Stimulated activated CD4-positive, alpha-beta T cell treated with anti-CD3 and anti-CD28 coated beads, Interleukin-12 subunit alpha, Interleukin-12 subunit beta, amount 100 ng/mL, for 4 hours (primary cell): Measurements from ENCODE around the gene SCN5A.

Experiments used
- DNase-seq: peaks from one replicate; pipeline ENCODE4 v3.0.0-alpha.2; 2020

The SCN5A gene

DNA sequence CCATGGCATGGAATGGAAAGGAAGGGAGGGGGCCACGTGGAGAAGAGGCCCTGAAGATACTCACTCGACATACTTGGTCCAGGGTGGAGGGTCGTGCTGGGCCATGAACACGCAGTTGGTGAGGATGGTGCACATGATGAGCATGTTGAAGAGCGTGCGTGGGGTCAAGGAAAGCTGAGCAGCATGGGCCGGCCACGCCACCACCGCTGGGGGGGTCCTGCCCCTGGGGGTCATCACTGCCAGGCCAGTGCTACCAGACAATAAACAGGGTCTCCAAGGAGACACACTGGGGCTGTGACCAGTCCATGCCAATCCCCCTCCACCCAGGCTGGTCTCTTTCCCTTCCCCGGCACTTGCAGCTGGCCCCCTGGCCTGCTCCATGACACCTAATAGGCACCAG, 27.2 kb downstream of the SCN5A start:
- DNase-seq: no peak

DNA sequence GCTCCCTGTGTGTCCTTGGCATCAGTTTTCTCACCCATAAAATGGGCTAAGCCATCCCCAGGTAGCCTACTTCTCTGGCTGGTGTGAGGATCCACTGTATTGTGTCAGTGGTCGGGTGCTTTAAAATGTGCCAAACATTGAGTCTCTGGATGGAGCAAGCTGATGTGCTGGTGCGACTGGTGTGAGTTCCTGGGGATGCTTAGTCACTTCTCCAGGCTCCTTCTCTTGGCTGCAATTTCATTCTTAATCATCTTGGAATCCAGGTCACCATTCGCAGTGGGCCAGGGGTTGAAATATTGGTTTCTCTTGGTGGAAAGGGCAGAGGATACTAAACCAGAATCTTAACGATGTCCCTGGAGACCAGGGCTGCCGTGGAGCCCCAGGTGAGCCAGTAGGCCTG, 29.3 kb downstream of the SCN5A start:
- no peak for DNase-seq

DNA sequence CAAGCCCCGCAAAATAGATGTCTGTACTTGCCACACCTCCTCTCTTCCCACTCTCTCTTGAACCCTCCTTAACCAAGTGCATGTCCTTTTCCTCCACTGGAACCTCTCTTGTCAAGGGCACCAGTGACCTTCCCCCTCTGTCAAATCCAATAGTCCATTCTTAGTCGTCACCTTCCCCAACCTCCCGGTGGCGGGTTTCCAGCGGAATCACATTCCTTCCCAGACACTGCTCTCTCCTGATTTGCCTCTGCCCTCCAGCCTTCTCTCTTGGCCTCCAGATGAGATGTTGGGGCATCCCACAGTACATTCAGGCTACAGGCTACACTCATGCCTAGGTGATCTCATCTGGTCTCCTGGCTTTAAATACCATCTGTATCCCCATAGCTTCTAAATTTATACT, 31.1 kb downstream of the SCN5A start:
- no peak for DNase-seq

DNA sequence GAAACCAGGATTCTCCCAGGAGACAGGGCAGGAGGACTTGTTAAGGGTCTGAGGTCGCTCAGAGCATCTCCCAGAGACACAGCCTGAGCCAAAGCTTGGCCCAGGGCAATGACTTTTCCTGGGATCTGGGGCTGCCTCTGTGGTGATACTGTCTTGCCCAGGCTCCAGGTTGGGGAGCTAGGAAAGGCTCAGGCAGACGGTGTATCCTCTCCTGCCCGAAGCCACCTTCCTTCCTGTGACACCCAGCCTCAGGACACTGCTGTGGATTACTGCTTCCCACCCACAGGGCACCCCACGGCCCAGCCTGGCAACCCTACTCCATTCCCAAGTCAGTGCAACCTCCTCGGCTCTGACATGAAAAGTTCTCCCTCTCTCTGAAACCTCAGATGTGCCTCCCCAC, 31.9 kb downstream of the SCN5A start:
- DNase-seq: no peak

DNA sequence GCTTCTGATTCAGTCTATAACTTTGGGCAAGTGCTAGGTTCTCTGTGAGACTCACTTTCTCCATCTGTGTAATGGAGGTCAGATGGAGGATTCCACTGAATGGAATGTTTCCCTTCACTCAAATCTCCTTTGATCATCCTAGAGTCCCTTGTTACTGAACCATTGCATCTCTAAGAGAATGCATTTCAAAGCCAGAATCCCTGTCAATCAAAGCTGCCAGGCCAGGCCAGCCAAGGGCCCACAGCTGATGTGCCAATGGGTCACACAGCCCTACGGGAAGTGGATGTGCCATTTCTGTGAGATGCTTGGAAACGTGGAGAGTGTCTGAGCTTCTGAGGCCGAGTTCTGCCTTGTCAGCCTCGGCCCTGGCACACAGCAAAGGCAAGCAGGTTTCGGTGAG, 32.4 kb downstream of the SCN5A start:
- DNase-seq: no peak

DNA sequence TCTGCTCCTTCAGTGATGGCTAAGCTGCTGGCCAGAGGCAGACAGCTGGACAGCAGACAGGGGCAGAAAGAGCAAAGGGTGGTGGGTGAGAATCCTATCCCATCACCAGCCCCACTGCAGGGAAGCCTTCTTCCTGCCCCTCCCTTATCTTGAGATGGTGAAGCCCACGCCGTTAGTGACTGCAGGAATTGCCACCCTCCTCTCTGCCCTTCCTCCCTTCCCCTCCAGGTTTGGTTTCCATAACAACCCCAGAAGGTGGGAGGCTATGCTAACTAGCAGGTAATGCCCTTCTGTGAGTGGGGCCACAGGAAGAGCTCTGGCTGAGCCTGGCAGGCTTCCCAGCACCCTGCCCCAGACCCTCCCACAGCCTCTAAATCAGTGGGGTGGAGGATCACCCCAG, 32.8 kb downstream of the SCN5A start:
- DNase-seq: no peak

GRCh38 chr3:38616111-38616510, 33.4 kb downstream of the SCN5A start:
- no peak for DNase-seq

DNA sequence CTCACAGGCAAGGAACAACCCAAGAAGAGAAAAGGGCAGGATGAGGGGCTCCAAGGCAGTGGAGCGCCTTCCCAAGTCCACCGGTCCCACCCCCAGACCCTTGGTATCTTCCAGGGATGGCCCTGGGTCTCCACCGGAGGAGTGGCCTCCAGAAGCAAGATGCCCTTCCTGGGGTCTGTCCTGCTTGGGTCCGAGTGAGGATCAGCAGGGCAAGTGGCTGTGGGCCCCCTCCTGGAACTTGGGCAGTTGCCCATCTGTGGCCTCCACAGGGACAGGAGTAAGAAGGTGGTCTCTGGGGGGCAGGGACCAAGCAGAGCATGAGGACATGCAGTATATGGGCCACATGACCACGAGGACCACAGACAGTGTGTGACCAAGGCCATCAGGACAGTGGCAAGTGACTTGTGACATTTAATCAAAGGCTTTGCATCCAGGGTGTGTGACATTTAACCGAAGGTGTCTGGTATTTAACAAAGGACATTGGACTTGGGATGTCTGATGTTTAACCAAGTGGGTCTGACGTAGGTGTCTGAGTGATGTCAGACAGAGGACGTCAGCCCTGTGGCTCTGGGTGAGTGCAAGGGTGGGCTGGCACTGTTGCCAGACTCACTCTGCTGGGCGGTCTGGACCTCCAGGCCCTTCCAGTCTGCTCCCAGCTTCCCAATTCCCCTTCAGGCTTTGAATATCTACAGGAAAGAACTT, 34.7 kb downstream of the SCN5A start:
- DNase-seq: no peak

GRCh38 chr3:38614091-38614490, 35.4 kb downstream of the SCN5A start:
- no peak for DNase-seq

DNA sequence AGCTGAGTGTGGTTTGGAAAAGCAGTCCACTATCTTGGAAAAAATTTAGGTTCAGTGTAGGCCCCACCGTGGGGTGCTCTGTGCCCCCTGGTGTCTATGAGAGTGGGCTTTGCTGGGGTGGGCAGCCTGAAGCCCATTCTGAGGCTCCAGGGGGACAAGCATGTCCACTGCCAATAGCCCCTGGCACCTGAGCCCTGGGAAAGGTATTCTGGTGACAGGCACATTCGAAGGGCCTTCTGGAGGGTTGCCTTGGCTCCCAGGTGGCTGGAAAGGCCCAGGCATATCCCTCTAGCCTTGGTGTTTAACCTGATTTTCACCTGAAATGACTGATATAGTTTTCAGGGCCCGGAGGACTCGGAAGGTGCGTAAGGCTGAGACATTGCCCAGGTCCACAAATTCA, 36.1 kb downstream of the SCN5A start:
- no peak for DNase-seq

GRCh38 chr3:38611866-38612265, 37.6 kb downstream of the SCN5A start:
- DNase-seq: no peak

- DNase-seq: no peak
Observed at GRCh38 chr3:38610934-38611333, 38.6 kb downstream of the SCN5A start.

- DNase-seq: no peak
Observed at GRCh38 chr3:38610436-38610835, 39.1 kb downstream of the SCN5A start.

- DNase-seq: no peak
Observed at GRCh38 chr3:38609386-38610111, 39.9 kb downstream of the SCN5A start.

DNA sequence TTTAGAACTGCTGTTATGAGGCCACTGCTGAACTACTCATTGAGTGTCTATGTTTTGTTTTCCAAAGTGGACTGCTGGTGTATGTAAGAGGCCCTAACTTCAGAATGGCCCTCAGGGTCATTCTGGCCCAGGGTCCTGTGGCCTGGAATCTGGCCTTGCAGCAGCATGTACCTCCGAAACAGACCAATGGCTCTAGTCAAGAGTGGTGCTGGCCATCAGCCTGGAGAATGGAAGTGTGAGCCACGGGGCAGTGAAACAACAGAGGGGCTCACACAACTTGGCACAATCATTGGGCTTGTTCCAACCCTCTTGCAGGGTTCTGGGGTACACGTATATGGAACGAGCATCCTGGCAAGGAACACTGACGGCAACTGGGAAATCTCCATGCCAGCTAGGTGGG, 40.5 kb downstream of the SCN5A start:
- no peak for DNase-seq

DNA sequence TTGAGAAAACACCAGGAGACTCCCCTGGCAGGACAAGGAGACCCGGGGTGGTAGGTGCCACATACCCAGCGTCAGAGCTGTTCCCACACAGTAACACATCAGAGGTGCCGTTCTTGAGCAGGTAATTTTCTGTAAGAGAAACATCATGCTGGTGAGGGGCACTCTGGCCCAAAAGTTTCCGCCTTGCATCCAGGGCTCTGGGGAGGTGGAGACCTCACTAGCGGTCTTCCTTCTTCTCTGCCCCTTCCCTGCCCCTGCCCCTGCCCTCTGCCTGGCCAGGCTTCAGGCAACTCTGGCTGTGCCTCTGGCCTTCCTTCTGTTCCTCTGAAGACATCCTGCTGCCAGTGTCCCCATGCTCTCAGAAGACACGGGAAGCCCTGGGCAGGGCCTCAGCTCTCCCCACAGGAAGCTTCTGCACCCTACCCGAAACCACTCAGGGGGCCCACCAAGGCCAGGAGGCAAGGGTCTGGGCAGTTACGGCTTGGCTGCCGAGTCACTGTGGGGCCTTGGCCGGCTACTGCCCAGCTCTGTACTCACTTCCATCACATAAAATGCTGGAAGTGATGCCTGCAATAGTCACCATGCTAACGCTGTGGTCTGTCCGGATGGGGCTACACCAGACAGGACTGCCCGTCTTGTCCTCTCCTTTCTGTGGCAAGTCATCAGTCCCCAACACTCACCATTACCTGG, 41.3 kb downstream of the SCN5A start:
- DNase-seq: no peak

DNA sequence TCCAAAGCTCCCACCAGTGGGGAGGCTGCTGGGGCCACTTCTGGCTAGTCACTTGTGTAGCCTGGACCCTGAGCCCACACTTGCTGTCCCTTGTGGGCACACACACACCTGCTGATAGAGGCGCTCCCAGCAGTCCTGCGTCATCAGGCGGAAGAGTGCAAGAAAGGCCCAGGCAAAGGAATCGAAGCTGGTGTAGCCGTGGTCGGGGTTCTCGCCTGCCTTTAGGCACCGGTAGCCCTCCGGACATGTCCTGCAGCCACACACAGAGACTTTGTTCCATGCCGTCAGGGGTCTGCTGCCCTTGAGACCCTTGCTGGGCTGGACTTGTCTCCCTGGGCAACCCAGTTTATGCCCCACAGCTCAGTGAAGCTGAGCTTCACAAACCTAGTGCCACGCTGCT, 42.9 kb downstream of the SCN5A start:
- no peak for DNase-seq

DNA sequence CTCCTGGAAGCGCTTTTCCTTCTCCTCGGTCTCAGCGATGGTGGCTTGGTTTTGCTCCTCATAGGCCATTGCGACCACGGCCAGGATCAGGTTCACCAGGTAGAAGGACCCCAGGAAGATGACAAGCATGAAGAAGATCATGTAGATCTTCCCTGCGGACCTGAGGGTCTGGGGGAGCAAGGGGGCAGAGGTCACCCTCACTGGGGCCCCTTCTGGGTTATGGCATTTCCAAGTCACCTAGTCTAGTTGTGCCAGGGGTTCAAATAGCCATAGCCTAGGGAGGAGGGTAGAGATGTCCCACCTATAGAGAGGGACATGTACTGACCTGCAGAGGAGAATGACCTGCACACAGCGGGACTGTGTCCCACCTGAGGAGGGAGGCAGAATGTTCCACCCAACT, 43.5 kb downstream of the SCN5A start:
- DNase-seq: no peak

- no peak for DNase-seq
Observed at GRCh38 chr3:38604246-38604645, 45.2 kb downstream of the SCN5A start.

DNA sequence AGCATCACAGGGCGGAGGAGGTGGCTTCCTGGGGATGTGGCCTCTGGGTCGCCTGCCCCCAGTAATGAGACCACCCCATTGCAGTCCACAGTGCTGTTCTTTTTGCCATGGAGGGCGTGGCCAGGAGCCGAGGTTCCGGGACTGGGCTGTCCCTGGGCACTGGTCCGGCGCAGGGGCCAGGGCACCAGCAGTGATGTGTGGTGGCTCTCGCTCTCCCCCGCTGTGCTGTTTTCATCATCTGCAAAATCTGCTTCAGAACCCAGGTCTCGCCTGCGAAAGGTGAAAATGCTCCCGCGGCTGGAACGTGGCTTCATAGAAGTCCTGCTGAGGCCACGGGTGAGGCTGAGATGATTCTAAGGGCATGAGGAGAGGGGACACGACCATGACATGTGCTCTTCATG, 45.8 kb downstream of the SCN5A start:
- no peak for DNase-seq

DNA sequence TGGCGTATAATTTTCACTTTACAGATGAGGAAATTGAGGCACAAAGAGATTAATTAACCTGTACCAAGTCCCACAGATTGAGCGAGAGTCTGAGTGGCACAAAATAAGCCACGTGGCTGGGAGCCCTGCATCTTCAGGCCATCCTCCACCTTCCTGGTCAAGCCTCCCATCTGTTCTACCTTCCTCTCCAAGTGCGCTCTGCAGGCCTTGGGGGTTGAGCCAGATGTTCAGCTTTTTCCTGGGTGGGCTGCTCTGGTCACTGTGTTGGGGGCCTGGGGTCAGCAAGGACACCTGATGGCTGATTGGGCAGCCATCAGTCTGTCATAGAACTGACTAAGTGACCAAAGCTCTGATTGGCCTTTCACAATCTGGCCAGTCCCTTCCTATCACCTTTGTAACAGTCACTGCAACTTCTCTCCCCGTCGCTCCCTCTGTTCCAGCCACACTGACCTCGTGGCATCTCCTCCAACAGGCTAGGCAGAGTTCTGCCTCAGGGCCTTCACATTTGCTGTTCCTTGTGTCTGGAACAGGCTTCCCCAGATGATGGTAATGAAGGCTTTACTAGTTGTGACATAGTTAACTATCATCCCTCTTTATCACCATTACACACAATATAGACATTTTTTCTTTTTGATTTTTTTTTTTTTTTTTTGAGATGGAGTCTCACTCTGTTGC, 46.8 kb downstream of the SCN5A start:
- DNase-seq: no peak

- no peak for DNase-seq
Observed at GRCh38 chr3:38601956-38602550, 47.4 kb downstream of the SCN5A start.

DNA sequence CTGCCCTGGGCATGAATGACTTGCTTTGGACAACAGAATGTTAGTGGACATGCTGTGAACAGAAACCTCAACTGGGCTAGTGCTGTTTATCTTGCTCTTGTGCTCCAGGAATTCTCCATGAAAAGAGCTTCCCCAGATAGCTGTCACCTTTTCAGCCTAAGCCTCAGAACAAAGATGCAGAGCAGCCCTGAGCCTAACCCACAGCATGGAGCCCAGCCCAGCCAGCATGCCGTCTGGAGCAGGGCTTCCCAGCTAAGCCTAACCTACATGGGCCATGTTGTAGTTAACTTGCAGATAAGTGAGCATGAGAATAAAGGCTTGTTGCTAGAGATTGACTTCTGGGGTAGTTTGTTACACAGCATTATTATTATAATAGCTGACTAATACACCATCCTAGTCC, 48.9 kb downstream of the SCN5A start:
- DNase-seq: no peak
